ENCODE measurements around the gene NRCAM. TPM values are rescaled to one million over a fixed set of nuclear protein-coding genes. Genes with fewer than 3 reads are reported as not detected.

The NRCAM gene
- polyA plus RNA-seq, 4 donors, result 20.5 to 23.6 (median 22.0) TPM

DNA sequence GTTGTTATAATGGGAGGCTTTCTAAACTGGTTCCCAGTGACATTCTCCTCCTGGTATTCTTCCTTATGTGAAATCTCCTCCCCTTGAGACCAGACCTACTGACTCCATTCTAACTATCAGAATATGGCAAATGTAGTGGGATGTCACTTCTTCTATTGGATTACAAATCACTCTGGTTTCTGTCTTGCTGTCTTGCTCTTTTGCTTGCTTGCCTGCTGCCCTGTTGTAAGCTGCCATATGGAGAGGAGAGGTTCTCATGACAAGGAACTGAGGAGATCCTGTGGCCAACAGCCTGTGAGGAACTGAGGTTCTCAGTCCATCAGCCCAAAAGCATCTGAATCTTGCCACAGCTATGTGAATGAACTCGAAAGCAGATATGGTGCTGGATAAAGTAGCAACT lies 4.7 kb upstream of the NRCAM start:
- DNase-seq (ENCODE audit: low read depth in 4 of 4, low spot score in 3 of 4), result no peak

DNA sequence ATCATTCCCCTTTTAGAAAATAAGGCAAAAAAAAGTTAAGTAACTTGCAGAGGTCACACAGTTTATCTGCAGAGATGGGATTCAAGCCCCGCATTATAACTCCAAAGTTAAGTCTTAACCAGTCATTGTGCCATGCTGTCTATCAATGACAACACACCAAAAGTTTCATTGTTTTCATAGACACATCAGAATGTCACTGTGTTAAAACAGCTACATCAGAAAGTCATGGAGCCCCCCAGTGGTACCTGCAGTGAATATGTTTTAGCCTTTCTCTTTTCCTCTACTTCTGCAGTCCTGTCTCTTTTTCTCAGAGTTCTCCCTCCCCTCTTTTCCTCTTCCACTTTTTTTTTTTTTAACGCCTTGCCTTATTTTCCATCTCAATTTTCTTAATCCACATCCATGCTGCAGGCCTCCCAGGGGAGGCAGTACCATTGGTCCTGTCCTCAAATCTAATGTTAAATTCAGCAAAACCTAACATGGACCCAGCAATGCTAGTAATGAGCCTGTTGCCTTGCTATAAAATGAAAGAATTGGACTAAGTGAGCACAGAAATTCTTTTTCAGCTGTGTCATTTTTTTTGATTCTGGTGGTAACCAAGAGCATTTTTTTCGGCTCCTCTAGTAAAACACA lies 3.8 kb upstream of the NRCAM start:
- DNase-seq (ENCODE audit: low read depth in 4 of 4, low spot score in 3 of 4), result no peak

DNA sequence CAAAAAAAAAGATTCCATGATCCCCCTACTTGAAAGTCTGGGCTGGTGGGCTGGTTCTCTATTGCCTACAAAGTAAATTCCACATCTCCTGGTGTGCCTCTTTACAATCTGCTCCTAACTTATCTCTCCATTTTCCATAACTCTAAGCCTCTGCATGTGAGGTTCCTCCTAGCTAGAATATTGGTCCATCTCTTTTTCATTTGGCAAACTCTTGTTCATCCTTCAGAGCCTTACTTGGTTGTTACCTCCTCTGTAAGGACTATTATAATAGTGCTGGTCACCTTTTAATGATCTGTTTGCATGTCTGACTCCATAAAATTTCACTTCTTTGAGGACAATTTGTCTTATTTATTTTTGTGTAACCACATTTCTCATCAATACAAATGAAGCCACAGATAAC lies 1.6 kb upstream of the NRCAM start:
- no peak for DNase-seq (ENCODE audit: low read depth in 4 of 4, low spot score in 3 of 4)

DNA sequence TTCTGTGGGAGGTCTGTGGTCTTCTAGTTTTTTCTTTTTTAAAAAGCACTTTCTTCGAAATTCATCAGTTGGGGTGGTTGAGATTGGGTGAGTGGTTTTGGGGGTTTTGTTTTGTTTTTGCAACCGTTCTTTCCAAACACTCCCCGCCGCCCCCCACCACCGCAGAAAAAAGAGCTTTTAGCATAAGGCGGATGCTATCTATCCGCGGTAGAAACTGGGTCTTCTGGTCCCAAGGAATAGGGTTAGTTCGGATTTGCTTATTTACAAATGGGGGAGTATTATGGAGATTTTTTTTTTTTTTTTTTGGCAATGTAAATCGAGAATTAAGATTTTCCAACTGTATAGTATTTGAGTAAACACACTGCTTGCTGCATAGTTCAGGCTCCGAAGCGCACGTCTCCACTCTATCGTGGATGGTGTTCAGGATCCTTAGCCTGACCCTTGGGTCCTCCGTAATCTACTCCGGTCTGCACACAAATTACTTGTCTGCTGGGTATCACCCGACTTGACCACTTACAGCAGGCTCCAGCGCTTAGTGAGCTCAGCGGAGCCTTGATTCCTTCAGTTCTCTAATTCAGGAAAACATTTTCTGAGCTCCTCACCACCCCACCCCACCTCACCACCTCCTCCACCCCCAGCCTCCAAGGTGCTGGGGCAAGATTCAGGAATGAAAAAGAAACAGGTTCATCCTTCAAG lies 757 bp upstream of the NRCAM start:
- DNase-seq (ENCODE audit: low read depth in 4 of 4, low spot score in 3 of 4), result no peak

DNA sequence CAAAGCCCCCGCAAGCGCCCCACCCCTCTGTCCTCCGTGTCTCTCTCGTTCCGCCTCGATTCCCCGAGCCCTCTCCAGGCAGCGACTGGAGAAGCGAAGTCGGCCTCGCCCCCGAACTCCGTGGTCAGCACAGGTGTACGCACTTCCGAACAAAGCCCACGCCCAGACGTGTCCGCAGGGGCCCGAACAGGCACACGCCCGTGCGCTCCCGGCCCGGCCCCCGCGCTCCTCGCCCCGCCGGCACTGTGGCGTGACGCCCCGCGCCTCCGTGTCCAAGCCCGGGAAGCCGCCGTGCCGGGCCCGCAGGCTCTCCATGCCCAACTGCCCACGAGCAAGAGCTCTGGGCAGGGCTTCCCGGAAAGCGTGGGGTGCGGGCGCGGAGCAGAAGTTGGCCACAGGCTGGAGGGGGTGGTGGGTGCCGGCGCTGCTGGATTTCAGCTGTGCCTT lies 662 bp downstream of the NRCAM start:
- peak in 2 of 4 donors; percentile 14 to 37 for DNase-seq (ENCODE audit: low read depth in 4 of 4, low spot score in 3 of 4)

DNA sequence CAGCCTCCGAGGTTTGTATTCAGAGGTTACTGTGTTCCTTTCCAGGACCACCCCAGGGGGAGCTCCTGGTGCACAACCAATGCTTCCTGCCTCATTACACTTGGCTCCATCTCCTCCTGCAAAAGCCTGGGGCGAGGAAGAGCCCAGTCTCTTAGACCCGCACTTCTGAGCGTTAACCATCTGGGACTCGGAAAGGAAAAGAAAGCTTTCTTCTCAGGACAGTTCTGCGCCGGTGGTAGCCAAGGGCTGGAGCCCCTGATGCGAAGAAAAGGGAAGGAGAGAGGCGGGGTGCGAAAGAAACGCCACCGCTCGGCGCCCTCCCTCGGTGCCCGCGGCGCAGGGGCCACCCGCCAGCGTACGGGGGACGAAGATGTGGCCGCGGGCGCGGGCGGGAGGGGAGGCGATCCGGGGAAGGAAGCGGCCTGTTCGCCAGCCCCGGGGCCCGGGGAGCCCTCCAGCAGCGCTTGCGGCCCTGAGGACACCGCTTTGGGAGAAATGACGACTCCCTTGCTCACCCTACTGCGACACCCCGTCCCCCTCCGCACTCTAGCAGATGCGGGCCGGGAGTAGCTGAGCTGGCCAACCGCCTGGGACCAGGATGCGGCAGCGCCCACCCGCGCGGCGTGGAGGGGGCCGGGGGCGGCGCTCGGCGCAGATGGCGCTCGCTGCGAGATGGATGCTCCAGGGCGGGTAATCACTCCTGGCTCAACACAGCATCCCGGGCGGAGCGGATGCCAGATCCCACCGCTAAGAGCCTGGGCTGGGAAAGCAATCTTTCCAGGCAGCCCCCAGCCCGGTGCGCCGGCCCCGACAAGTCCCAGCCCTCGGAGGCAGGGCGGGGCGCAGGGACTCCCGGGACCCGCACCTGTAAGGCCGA lies 1.3 kb downstream of the NRCAM start:
- peak in 2 of 4 donors; percentile 16 to 25 for DNase-seq (ENCODE audit: low read depth in 4 of 4, low spot score in 3 of 4)

DNA sequence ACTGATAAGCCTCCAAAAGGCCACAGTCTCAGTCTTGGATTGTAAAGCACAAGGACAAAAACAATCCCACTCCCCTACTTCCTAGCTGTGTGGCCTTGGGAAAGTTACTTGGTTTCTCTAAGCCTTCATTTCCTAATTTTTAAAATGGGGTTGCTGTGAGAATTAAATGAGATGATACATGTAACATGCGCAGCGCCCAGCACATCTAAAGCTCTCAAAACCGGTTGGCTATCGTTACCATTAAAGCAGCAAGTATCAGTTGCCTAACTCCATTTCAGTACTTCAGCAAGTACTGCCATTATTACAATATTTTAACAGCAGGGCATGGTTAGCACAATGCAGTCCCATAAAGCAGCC lies 1.9 kb downstream of the NRCAM start:
- no peak for DNase-seq (ENCODE audit: low read depth in 4 of 4, low spot score in 3 of 4)

DNA sequence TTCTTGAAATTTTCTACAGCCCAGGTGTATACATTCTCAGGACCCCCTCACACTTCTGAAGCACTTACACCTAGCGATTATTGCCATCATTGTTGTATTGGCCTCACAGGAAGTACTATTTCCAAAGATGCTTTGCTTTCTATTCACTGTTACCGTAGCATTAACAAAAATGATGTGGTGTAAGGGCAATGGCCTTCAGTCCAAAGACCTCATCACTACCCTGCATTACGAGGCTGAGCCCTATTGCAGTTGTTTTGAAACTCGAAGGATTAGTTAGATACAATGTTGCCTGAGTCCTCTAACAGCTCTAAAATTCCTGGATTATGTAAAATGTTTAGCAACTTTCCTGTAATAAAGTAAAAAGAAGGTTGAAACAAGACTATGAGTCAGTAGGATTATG lies 2.9 kb downstream of the NRCAM start:
- DNase-seq (ENCODE audit: low read depth in 4 of 4, low spot score in 3 of 4), result no peak

DNA sequence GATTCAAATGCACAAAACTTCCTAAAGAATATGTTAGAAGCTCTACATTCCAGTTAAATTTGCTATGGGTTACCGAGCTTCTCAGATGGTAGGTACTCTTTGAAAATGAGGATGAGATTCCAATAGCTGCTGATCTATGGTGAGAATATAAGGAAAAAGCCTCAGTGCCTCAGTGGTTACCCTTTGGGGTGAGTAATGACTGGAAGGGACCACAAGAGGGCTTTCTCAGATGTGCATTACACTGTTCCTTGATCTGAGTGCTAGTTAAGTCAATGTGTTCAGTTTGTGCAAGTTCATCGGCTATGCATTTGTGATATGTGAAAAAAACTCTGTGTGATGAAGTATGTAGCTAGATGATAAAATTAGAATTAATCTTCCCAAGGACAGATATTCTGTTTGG lies 3.5 kb downstream of the NRCAM start:
- no peak for DNase-seq (ENCODE audit: low read depth in 4 of 4, low spot score in 3 of 4)

DNA sequence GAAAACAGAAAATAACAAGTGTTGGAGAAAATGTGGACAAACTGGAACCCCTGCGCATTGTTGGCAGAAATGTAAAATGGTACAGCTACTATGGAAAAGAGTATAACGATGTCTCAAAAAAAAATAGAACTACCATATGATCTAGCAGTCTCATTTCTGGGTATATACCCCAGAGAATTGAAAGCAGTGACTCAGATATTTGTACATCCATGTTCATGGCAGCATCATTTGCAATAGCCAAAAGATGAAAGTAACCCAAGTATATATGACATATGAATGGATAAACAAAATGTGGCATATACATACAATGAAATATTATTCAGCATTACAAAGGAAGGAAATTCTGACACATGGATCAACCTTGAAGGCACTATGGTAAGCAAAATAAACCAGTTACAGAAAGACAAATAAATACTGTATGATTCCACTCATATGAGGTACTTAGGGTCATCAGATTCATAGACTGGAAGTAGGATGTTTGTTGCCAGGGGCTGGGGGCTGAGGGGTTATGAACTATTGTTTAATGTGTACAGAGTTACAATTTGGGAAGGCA lies 4.9 kb downstream of the NRCAM start:
- no peak for DNase-seq (ENCODE audit: low read depth in 4 of 4, low spot score in 3 of 4)

DNA sequence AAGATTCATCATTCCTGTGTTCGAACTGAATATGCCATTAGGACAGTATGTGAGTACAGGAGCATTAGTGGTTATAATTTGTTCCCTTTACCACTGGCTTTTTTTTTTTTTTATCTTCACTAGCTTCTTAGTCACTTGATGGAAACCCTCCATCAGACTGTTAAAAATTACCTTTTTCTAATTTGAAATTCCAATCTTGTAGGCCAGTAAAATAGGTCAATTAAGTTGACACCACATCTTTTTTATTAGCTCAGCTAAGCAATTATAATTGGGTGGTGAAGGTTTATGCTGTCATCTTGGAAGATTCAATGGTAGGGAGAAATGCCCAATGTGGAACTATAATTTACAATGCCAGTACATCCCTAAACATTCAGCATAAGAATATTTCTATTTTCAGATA lies 6.1 kb downstream of the NRCAM start:
- no peak for DNase-seq (ENCODE audit: low read depth in 4 of 4, low spot score in 3 of 4)

DNA sequence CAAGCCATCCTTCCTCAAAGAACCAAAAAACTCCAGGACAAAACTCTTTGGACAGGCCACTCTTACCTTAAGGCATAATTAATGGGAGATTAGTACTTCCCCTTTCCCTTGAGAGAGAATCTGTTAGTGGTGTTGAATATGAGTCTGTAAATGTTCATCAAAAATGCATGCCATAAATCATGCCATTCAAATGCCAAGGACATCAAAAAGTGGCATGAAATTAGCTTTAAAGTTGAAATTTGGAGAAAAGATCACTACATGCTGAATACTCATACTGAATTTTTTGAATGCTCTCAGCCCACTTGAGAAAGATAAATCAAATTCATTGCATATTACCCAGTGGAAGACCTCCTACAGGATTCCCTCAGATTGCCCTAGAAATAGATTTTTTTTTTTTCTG lies 6.7 kb downstream of the NRCAM start:
- no peak for DNase-seq (ENCODE audit: low read depth in 4 of 4, low spot score in 3 of 4)

DNA sequence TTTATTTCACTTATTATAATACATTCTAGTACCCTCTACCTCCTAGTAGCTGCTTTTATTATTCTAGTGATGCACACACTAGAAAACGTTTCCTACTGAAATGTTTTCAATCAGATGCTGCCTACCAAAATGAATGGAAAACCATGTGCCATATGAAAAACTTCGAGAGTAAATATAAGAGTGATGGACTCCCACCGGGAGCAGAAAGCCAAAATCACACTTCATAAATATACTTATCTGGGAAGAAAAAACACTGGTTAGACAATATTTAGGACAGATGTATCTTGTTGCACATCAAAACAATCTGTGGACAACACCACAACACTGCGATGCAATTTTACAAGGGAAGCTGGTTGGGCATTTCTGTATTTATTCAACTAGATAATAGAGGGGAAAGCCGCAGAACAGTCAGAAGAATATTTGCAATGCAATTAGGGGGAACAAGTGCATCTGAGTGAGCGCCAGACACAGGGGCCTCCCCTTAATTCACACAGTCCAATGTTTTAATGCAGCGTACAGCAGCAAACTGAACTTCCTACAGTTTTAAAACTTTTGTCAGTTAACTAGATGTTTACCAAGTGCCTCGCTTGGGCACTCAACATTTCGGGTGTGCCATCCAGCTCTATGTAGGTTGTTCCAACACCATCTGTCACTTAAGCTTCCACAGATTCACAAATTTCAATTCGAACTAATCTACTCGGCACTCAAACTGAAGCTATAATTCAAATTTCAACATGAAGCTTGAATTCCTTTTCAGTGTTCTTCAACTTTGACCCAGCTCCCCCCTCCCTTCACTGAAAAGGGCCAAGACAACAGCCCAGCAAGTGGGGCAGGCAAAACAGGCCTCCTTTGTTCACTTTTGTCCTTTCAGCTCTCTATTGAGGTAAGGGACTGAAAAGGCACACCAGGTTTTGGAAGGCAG lies 7.4 kb downstream of the NRCAM start:
- no peak for DNase-seq (ENCODE audit: low read depth in 4 of 4, low spot score in 3 of 4)

DNA sequence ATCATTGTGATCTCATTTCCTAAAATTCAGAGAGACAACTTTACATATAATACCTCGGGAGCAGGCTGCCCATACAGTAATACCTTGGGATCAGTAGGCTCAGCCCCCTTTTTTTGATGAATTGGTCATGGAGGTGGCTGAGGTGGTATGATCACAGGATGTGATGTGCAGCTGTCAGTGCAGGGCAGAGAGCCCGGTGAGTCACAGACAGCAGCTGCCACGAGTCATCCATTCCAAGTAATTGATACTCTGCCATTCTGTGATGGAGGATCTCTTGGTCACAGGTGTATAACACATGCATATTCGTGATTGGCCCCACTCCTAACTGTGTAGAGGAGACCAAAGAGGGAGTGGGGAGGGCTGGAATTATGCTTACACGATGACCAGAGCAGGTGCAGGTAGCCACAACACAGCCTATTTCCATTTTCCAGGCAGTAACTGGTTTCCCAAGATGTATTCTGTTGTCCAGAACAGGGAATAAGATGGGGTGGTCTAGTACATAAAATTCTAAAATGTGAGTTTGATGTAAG lies 14.1 kb downstream of the NRCAM start:
- no peak for DNase-seq (ENCODE audit: low read depth in 4 of 4, low spot score in 3 of 4)

DNA sequence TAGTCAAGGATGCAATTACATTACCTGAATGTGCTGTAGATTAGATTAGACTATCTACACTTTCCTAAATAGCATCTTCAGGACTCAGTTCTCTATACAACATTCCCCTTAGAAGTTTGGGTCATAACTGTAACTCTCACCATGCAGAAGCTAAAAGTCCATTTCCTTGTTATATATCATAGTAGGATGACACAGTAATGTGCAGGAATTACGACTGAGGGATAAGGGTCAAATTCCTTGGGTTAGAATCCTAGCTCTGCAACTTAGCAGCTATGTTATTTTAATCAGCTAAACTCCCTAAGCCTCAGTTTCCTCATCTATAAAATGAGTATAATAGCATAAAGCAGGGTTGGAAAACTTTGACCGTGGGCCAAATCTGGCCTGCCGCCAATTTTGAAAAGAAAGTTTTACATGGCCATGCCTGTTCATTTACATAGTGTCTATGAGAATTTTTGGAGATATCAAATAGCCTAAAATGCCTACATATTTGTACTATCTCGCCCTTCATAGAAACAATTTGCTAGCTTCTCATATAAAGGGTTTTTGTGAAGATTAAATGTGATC lies 14.8 kb downstream of the NRCAM start:
- no peak for DNase-seq (ENCODE audit: low read depth in 4 of 4, low spot score in 3 of 4)

DNA sequence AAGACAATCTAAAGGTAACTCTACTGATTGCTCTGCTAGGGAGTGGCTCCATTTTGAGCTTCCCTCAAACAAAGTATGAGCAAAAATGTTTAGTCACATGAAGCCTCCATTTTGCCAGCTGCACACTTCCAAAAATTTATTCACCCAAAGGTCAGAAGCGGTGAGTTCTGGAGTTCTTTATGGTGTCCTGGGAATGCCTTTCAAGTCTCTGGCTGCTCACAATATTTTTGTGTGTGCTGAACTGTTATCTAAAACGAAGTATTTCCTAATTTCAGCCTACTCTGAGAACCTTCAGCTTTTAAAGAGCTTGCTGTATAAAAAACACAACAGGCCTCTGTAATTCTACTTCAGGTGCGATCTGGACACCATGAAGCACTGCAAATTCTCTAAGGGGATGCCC lies 15.6 kb downstream of the NRCAM start:
- no peak for DNase-seq (ENCODE audit: low read depth in 4 of 4, low spot score in 3 of 4)

DNA sequence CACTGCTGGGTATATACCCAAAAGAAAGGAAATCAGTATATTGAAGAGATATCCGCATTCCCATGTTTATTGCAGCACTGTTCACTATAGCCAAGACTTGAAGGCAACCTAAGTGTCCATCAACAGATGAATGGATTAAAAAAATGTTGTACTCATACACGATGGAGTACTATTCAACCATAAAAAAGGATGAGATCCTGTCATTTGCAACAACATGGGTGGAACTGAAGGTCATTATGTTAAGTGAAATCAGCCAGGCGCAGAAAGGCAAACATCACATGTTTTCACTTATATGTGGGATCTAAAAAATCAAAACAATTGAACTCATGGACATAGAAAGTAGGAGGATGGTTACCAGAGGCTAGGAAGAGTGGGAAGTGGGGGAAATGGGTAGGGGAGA lies 19.3 kb downstream of the NRCAM start:
- no peak for DNase-seq (ENCODE audit: low read depth in 4 of 4, low spot score in 3 of 4)

DNA sequence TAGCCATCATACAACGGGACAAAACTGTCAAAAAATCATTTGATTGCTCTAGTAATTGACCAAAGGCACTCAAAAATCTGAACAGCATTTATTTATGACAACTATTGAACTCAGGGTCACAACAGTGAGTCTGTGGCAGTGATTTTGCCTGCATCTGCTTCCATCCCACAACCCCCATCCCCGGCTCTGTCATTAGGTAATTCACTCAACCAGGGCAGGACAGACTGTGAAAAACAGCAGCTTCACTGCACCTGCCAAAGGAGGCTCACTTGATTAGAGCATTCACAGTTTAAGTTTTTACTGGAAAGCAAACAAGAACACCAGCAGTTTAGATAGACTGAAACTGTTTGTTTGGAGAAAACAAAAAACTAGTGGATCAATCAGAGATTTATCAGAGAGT lies 22.2 kb downstream of the NRCAM start:
- no peak for DNase-seq (ENCODE audit: low read depth in 4 of 4, low spot score in 3 of 4)

DNA sequence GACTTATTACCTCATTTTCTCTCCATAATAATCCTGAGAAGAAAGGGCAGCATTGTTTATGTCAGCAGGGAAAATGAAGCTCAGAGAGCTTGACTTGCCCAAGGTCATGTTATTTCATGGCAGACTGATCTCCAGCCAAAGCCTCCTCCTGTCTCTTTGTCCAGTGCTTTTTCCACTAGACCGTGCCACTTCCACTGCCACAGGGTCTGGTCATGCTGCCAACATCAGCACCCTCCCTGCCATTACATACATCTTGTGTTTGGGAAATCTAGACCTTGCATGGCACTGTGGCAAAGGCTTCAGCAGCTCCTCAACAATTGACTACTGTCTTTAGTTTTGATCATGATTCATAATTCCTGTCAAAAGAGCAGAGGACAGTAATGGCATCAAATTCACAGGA lies 25.1 kb downstream of the NRCAM start:
- DNase-seq (ENCODE audit: low read depth in 4 of 4, low spot score in 3 of 4), result no peak

DNA sequence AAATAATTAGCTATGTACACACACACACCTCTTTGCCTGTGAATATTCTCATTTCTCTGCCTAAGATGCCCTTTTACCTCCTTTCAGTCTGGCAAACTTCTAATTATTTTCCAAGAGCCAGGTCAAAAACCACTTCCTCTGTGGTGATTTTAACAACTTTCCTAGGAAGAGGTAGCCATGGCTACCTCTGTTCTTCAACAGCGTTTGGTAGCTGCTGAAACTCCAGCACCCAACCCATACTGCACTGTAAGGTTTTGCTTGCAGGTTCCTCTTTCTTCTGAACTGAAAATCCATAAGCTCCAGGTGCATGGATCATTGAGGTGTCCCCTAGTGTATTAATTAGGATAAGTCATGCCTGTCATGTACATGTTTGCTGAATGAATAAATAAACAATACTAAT lies 25.6 kb downstream of the NRCAM start:
- DNase-seq (ENCODE audit: low read depth in 4 of 4, low spot score in 3 of 4), result no peak

Measured in right renal pelvis (tissue), 4 donors.